Activated T-cell treated with anti-CD3 and anti-CD28 coated beads for 24 hours (primary cell): ENCODE data around the gene TSPAN2.

Experiments
- DNase-seq: peaks from one replicate; pipeline ENCODE4 v3.0.0-alpha.2; 2020; ENCODE audit warnings: low read depth

TSPAN2 gene

GRCh38 chr1:115074839-115075534 lies 14.3 kb downstream of the TSPAN2 start:
- DNase-seq = no peak

- DNase-seq = no peak
These were observed 15.8 kb downstream of the TSPAN2 start for GRCh38 chr1:115073298-115074087.

GRCh38 chr1:115071012-115071664 lies 18.2 kb downstream of the TSPAN2 start:
- DNase-seq = no peak

DNA sequence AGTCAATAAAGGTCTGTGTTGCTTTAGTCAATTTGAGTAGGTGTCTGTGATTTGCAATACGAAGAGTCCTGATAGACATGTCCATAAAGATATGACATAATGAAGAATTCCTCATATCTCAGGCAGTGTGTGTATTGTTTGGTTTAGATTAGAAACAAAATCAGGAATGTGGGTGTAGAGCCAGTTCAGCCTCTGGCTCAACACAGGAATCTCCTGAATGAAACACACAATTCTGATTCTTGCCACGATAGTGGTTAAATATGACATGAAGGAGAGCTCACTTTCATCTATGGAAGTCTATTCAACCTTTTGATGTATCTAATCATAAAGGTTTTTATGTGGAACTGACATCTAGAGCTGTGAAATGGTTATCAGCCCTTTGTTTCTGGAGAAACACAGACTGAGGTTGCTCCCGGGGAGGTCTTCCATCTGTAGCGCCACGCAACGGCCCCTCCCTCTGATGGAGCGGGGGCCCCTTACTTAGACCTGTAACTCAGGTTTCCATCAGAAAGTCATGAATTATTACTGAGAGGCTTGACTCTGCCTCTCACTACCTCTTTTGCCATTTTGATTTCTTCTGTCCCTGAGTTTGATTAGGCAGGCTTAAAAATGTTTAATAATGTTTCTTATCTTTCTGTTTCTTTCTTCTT lies 19.5 kb downstream of the TSPAN2 start:
- no peak for DNase-seq

DNA sequence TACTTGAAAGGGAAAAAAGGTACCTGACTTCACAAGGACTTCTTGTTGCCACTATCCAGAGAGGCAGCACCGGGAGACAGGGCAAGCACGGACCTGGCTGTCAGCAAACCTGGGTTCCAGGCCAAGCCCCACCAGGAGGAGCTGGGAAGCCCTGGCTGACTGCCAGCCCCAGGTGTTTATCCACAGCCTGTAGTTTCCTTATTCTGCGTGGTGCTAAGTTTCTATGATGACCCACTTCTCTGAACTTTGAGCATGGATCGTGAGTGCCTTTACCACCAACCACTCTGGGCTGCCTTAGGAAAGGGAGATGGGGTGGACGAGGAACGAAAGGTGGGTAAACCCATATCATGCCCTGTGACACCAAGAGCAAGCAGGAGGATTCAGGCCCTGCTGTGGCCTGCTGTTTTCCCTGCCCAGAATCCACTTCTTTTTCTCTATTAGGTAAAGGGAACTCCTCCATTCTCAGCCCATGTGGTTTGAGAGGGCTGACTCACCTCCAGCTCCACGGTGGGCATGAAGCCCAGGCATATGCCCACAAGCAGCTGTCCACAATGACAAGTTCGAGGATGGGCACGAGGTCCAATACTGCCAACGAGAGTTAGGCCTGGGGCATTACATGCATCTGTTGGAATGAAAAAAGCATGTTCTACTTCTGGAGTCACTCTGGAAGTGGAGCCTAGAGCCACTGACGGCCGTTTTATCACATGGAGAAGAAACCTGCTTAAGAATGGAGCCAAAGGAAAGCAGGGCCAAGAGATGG lies 20.3 kb downstream of the TSPAN2 start:
- no peak for DNase-seq

- no peak for DNase-seq
These were observed 22.0 kb downstream of the TSPAN2 start for GRCh38 chr1:115067161-115067859.

GRCh38 chr1:115065021-115065420 lies 24.3 kb downstream of the TSPAN2 start:
- no peak for DNase-seq

DNA sequence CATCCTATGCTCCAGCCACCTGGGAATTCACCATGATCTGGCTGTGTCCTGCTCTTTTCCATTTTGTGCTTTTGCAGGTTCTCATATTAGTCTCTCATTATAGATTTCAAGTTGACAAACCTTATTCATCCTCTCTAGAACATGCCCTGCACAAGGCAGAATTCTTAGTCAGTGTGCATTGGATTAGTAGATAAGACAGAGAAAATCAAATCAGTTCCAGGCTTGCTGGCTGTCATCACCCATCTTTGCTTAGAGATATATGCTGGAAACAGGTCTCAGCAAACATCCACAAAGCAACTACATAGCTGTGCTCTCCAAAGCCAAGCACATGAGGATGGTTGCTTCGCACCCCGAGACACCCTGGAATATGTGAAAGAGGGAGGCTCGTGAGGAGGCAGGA lies 24.8 kb downstream of the TSPAN2 start:
- no peak for DNase-seq

GRCh38 chr1:115063228-115063901 lies 25.9 kb downstream of the TSPAN2 start:
- no peak for DNase-seq

DNA sequence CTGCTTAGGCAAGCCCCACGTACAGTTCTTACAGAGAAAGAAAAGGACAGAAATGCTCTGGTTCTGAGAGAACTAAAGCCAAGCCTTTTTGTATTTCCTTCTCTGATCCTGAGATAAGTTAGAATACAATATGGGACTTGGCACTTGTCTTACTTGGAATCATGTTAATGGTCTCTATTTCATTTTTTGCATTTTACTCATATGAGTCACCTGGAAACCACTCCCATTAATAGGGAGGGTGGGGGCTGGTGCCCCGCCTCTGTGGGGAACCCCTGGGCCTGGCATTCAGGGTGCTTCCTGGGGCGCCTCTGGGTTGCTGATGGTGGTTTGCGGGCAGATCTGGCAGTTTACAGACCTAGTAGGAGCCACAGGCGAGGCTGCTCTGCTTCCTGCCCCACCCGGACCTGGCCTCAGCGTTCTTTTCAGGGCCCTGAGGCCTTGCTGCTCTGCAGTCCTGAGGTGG lies 26.7 kb downstream of the TSPAN2 start:
- peak; percentile 80 for DNase-seq

- no peak for DNase-seq
These were observed 28.8 kb downstream of the TSPAN2 start for GRCh38 chr1:115060501-115060900.

DNA sequence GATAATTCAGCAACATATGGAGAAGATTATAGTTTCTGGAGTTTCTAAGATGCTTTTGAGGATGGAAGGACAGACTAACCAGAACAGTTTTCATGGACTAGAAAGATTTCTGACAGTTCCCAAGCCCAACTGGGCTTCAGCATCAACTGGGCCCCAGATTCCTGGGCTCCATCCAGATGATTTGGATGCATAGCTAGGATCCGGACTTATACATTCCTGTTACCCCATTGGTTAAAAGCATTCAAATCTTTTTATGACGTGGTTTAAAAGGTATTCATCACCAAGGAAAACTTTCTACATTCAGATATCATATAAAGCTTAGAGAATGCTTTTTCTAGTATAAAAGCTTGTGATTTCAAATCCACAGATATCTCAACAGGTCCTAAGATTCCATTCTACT lies 30.0 kb downstream of the TSPAN2 start:
- DNase-seq = no peak

GRCh38 chr1:115057661-115058254 lies 31.5 kb downstream of the TSPAN2 start:
- DNase-seq = no peak

- DNase-seq = no peak
These were observed 32.9 kb downstream of the TSPAN2 start for GRCh38 chr1:115056395-115056798.

GRCh38 chr1:115052454-115053083 lies 36.7 kb downstream of the TSPAN2 start:
- peak; percentile 45 for DNase-seq

DNA sequence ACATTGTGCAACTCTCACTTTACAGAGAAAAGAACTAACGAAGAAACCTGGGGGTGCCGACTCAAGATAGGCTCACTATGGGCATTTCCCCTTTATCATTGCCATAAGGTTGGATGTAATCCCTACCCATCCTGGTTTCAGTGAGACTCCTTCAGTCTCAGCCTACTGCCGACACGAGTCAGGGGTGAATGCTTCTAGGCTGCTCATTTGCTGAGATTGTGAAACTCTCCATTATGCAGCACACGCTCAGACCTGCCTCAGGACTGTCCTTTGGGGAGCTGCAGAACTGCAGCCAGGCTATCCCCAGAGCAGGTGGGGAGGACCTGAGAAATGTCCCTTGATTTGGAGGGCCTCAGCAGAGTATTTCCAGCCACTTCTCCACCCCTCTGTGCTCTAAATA lies 37.5 kb downstream of the TSPAN2 start:
- DNase-seq = no peak

- DNase-seq = no peak
These were observed 42.6 kb downstream of the TSPAN2 start for GRCh38 chr1:115046751-115047150.

GRCh38 chr1:115041654-115042053 lies 47.6 kb downstream of the TSPAN2 start:
- DNase-seq = no peak

GRCh38 chr1:115040501-115040900 lies 48.8 kb downstream of the TSPAN2 start:
- no peak for DNase-seq
